Colonic mucosa (tissue), 4 donors: ENCODE results near the gene F8. TPM values are rescaled to one million over a fixed set of nuclear protein-coding genes. Genes with fewer than 3 reads are reported as not detected.
"Not testable (repeated sequence)": the region's sequence is repeated elsewhere in the genome, so short reads cannot be mapped to it uniquely, and the experiment has no call there.

ENCODE experiments used
- DNase-seq: peaks from one replicate; pipeline ENCODE4 v3.0.0-alpha.2; 2020
- H3K27ac ChIP-seq: fragments of 200-600 bp; one replicate; pipeline ENCODE4 v1.8.0; 2021
- H3K27me3 ChIP-seq: fragments of 200-600 bp; one replicate; pipeline ENCODE4 v1.8.0; 2021
- H3K36me3 ChIP-seq: fragments of 200-600 bp; one replicate; pipeline ENCODE4 v1.8.0; 2021
- H3K4me1 ChIP-seq: fragments of 200-600 bp; one replicate; pipeline ENCODE4 v1.8.0; 2021; ENCODE audit warnings: mild to moderate bottlenecking
- H3K4me3 ChIP-seq: fragments of 200-600 bp; one replicate; pipeline ENCODE4 v1.8.0; 2021
- H3K9ac ChIP-seq, 2 donors: one replicate each; pipeline ENCODE4 v1.7.0; 2013; ENCODE audit warnings: control low read depth in 2 of 2, low read depth in 2 of 2, low read length in 2 of 2
- H3K9me3 ChIP-seq: fragments of 200-600 bp; one replicate; pipeline ENCODE4 v1.8.0; 2021
- CTCF ChIP-seq: fragments of 200-600 bp; IDR thresholded peaks from one replicate; pipeline ENCODE4 v1.8.0; 2022; ENCODE audit warnings: antibody characterized with exemption, mild to moderate bottlenecking
- intact Hi-C: fragments of 100-400 bp; cut with DNase I; formaldehyde crosslinking; loops from one replicate; pipeline ENCODE4 v1.14.1; 2022
- total RNA-seq, 2 donors: library from RNA; stranded (reverse); fragmentation: NEBNext Ultra II Directional in 1 of 2; extraction: Animal tissue kit (Norgen Biotek cat#: 25700) in 1 of 2; gene quantifications; one replicate each; pipeline ENCODE4 v1.2.1, GENCODE V29; 2021
- donor health status: healthy.
- donor health status: DM: no; HTN: no; CAD: no.
- donor health status: DM: no; HTN: no; CAD: no.

The F8 gene
- total RNA-seq, 2 donors from 2014 or later: 2.3 to 3.5 TPM

- H3K9me3 ChIP-seq, H3K4me3 ChIP-seq, H3K27me3 ChIP-seq, H3K4me1 ChIP-seq, intact Hi-C loops, DNase-seq, H3K9ac ChIP-seq, H3K27ac ChIP-seq, H3K36me3 ChIP-seq: not testable (repeated sequence)
These were observed 138.5 kb downstream of the F8 start for GRCh38 chrX:154884069-154884468.

GRCh38 chrX:154873329-154873728 lies 149.2 kb downstream of the F8 start:
- DNase-seq: no peak
- H3K9me3 ChIP-seq: no peaks in the 10 kb centered on the region
- H3K27me3 ChIP-seq: no peaks in the 10 kb centered on the region
- intact Hi-C loops: no loop called here
- no peak for TF ChIP-seq CTCF
- no peak overlapping the region for H3K9ac ChIP-seq
- H3K4me1 ChIP-seq: no peaks in the 10 kb centered on the region
- H3K27ac ChIP-seq: no peak overlapping the region
- no peak overlapping the region for H3K4me3 ChIP-seq
- no peaks in the 10 kb centered on the region for H3K36me3 ChIP-seq

DNA sequence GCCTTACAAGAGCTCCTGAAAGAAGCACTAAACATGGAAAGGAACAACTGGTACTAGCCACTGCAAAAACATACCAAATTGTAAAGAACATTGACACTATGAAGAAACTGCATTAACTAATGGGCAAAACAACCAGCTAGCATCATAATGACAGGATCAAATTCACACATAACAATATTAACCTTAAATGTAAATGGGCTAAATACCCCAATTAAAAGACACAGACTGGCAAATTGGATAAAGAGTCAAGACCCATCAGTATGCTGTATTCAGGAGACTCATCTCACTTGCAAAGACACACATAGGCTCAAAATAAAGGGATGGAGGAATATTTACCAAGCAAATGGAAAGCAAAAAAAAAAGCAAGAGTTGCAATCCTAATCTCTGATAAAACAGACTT lies 154.0 kb downstream of the F8 start:
- DNase-seq, intact Hi-C loops: not testable (repeated sequence)

DNA sequence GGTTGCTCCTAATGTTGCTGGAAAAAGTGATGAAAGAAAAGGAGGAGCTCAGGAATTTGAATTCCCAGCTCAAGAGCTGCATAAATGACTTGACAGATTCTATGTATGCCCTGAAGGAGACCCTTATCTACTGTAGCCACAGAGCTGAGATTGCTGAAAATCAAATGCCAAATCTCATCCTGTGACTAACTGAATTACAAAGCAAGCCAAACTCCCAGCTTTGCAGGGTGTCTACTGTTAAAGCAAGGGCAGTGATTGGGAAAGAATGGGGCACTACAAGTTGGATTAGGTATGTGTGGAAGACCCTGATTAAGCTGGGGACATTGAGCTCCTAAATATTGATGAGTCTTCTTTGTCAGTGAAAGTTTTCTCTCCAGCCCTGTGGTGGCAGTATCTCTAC lies 167.3 kb downstream of the F8 start:
- DNase-seq: no peak
- no peak overlapping the region for H3K27ac ChIP-seq
- no peak overlapping the region for H3K9ac ChIP-seq
- H3K9me3 ChIP-seq: no peaks in the 10 kb centered on the region
- intact Hi-C loops: no loop called here
- H3K4me3 ChIP-seq: no peak overlapping the region
- no peak for TF ChIP-seq CTCF
- no peaks in the 10 kb centered on the region for H3K27me3 ChIP-seq
- no peaks in the 10 kb centered on the region for H3K4me1 ChIP-seq
- no peaks in the 10 kb centered on the region for H3K36me3 ChIP-seq

More for the DNA sequence above, 154.0 kb downstream of the F8 start:
- not testable (repeated sequence) for H3K27me3 ChIP-seq, H3K36me3 ChIP-seq, H3K4me3 ChIP-seq, H3K9me3 ChIP-seq, H3K9ac ChIP-seq, H3K4me1 ChIP-seq, H3K27ac ChIP-seq

DNA sequence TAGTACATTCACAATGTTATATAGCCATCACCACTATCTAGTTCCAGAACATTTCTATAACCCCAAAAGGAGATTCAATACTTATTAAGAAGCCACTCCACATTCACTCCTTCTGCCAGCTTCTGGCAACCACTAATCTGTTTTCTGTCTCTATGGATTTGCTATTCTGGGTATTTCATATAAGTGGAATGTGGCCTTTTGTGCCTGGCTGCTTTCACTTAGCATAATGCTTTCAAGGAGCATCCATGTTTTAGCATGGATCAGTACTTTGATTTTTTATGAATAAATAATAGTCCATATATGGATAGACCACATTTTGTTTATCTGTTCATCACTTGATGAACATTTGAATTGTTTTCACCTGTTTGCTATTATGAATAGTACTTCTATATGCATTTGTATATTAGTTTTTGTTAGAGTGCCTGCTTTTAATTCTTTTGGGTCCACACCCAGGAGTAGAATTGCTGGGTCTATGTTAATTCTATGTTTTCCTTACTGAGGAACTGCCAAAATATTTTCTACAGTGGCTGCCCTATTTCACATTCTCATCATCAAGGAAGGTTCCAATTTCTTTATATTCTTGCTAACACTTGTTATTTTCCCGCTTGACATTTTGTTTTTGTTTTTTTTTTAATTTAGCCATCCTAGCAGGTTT lies 171.4 kb downstream of the F8 start:
- TF ChIP-seq CTCF: no peak
- Histone ChIP-seq H3K4me3 (no peak overlapping the region), H3K9ac (no peak overlapping the region), H3K36me3 (no peaks in the 10 kb centered on the region), H3K27me3 (no peaks in the 10 kb centered on the region), H3K4me1 (no peaks in the 10 kb centered on the region), H3K9me3 (no peaks in the 10 kb centered on the region), H3K27ac (no peak overlapping the region)
- no peak for DNase-seq
- intact Hi-C loops: no loop called here

GRCh38 chrX:154840856-154841255 lies 181.7 kb downstream of the F8 start:
- H3K36me3 ChIP-seq: no peaks in the 10 kb centered on the region
- DNase-seq: no peak

More at GRCh38 chrX:154840856-154841255, 181.7 kb downstream of the F8 start:
- no peak overlapping the region for H3K9ac ChIP-seq
- H3K27ac ChIP-seq: no peak overlapping the region
- H3K9me3 ChIP-seq: no peaks in the 10 kb centered on the region
- no peaks in the 10 kb centered on the region for H3K4me1 ChIP-seq
- intact Hi-C loops: no loop called here
- H3K27me3 ChIP-seq: no peaks in the 10 kb centered on the region
- H3K4me3 ChIP-seq: no peak overlapping the region
- TF ChIP-seq CTCF: peak; percentile 46
